CD4-positive, alpha-beta memory T cell (primary cell): Measurements from ENCODE around the gene TMEM222. TPM values are rescaled to one million over a fixed set of nuclear protein-coding genes. Genes with fewer than 3 reads are reported as not detected.
A peak's percentile ranks its signal among the peaks of the same experiment; 100 is the strongest.

Source experiments
- CTCF ChIA-PET: fragments of 350-600 bp; sonication (Branson Sonifier 250); formaldehyde crosslinking; loops from one replicate; lab custom pipeline; 2021; ENCODE audit warnings: inconsistent platforms; ENCODE audit not compliant: partially characterized antibody; lab: Charles Lee
- POLR2A ChIA-PET: fragments of 350-600 bp; sonication (Branson Sonifier 250); formaldehyde crosslinking; loops from one replicate; lab custom pipeline; 2021; ENCODE audit not compliant: partially characterized antibody; lab: Charles Lee
- DNase-seq, 5 donors: peaks; one replicate each; pipeline versions ENCODE4 v3.0.0 to v3.0.0-alpha.2; 2020 to 2022; ENCODE audit warnings: mixed read lengths in 1 of 5
- H3K27ac ChIP-seq: one replicate; pipeline ENCODE4 v1.7.0; 2013; ENCODE audit warnings: low read depth, low read length
- H3K27me3 ChIP-seq: 2 replicates; pipeline ENCODE4 v1.7.0; 2013; ENCODE audit warnings: mild to moderate bottlenecking, low read length, moderate library complexity; ENCODE audit not compliant: insufficient read depth
- H3K36me3 ChIP-seq: 2 replicates; pipeline ENCODE4 v1.7.0; 2013; ENCODE audit warnings: mild to moderate bottlenecking, low read length, moderate library complexity; ENCODE audit not compliant: insufficient read depth
- H3K4me1 ChIP-seq: 2 replicates; pipeline ENCODE4 v1.7.0; 2013; ENCODE audit warnings: mild to moderate bottlenecking, low read length, moderate library complexity; ENCODE audit not compliant: insufficient read depth
- H3K4me3 ChIP-seq, 2 donors: one replicate each; pipeline ENCODE4 v1.7.0; 2013; ENCODE audit warnings: low read length in 2 of 2, mild to moderate bottlenecking in 1 of 2
- H3K9me3 ChIP-seq, 2 donors: one replicate each; pipeline ENCODE4 v1.7.0; 2013; ENCODE audit warnings: low read length in 2 of 2, control low read depth in 1 of 2; ENCODE audit not compliant: control insufficient read depth in 1 of 2
- H3K27ac Mint-ChIP-seq, 7 donors: one replicate each; pipeline ENCODE4 v1.8.0; 2020 to 2021; ENCODE audit warnings: mixed read lengths in 7 of 7, mild to moderate bottlenecking in 6 of 7, inconsistent platforms in 3 of 7, moderate library complexity in 3 of 7
- H3K27me3 Mint-ChIP-seq, 2 donors: one replicate each; pipeline ENCODE4 v1.8.0; 2020 to 2021; ENCODE audit warnings: mixed read lengths in 2 of 2
- H3K36me3 Mint-ChIP-seq, 2 donors: one replicate each; pipeline ENCODE4 v1.8.0; 2020 to 2021; ENCODE audit warnings: mixed read lengths in 2 of 2, inconsistent platforms in 1 of 2, mild to moderate bottlenecking in 1 of 2
- H3K4me1 Mint-ChIP-seq, 4 donors: one replicate each; pipeline ENCODE4 v1.8.0; 2020 to 2021; ENCODE audit warnings: mixed read lengths in 4 of 4, mild to moderate bottlenecking in 1 of 4
- H3K4me3 Mint-ChIP-seq, 8 donors: one replicate each; pipeline ENCODE4 v1.8.0; 2020 to 2021; ENCODE audit warnings: mixed read lengths in 8 of 8, mild to moderate bottlenecking in 7 of 8, moderate library complexity in 6 of 8, inconsistent platforms in 3 of 8
- H3K9me3 Mint-ChIP-seq, 8 donors: one replicate each; pipeline ENCODE4 v1.8.0; 2020 to 2021; ENCODE audit warnings: mixed read lengths in 8 of 8, mild to moderate bottlenecking in 5 of 8, inconsistent platforms in 3 of 8, moderate library complexity in 1 of 8
- intact Hi-C: fragments of 100-400 bp; cut with micrococcal nuclease; formaldehyde crosslinking; loops from one replicate; pipeline ENCODE4 v1.15.1; 2023
- polyA plus RNA-seq, 2 donors: library from polyadenylated mRNA; unstranded; fragments of 300-500 nt; fragmentation: Illumina TruSeq; gene quantifications; one replicate each; pipeline ENCODE4 v1.2.3, GENCODE V29; 2021
- total RNA-seq, 2 experiments: library from RNA; stranded (reverse); gene quantifications; one replicate each; pipeline ENCODE4 v1.2.3, GENCODE V29; 2021

TMEM222 gene
- total and polyA plus RNA-seq, 4 experiments from 2014 or later = 44.4 to 80.9 (median 50.4) TPM

- no peak for DNase-seq
- peaks cover 20 to 56% (median 31%) of the 10 kb centered on the region in 4 donors for H3K4me1 Mint-ChIP-seq
- POLR2A ChIA-PET = no interaction called here
- peaks cover 8 to 42% of the 10 kb centered on the region in 2 donors for H3K36me3 Mint-ChIP-seq
- H3K27ac Mint-ChIP-seq = peak overlapping the region in 6 of 7 donors; percentile 50 to 96 (median 92)
- no peaks in the 10 kb centered on the region for H3K27me3 Mint-ChIP-seq
- Histone ChIP-seq H3K36me3 (peaks cover 29% of the 10 kb centered on the region), H3K4me1 (peaks cover 24% of the 10 kb centered on the region), H3K9me3 (no peaks in the 10 kb centered on the region), H3K27ac (no peak overlapping the region), H3K4me3 (no peak overlapping the region), H3K27me3 (no peaks in the 10 kb centered on the region)
- CTCF ChIA-PET = interaction anchor here (1.3 to 9.6 kb wide), 3 partner anchors 13 to 49 kb away, joined by 4 to 105 read pairs (median 5); no protein-coding TSS in a partner anchor
- H3K4me3 Mint-ChIP-seq = peak overlapping the region in 5 of 8 donors; percentile 33 to 71 (median 49)
- H3K9me3 Mint-ChIP-seq = peaks cover 0 to 2% (median 0%) of the 10 kb centered on the region in 8 donors
- intact Hi-C loops = no loop called here
These were observed 16.8 kb downstream of the TMEM222 start for GRCh38 chr1:27338751-27339150.

- no peak for DNase-seq
- intact Hi-C loops = no loop called here
- H3K9me3 ChIP-seq = no peaks in the 10 kb centered on the region
- ChIA-PET CTCF (interaction anchor here (1.3 to 9.6 kb wide), 3 partner anchors 13 to 48 kb away, joined by 4 to 105 read pairs (median 5); no protein-coding TSS in a partner anchor), POLR2A (interaction anchor here (8.3 kb wide), 1 partner anchor 17 kb away, joined by 202 read pairs; no protein-coding TSS in a partner anchor)
- peaks cover 28% of the 10 kb centered on the region for H3K4me1 ChIP-seq
- H3K27ac Mint-ChIP-seq = peak overlapping the region; percentile 50 to 96 (median 92)
- no peak overlapping the region for H3K27ac ChIP-seq
- H3K36me3 Mint-ChIP-seq = peaks cover 6 to 41% of the 10 kb centered on the region in 2 donors
- no peaks in the 10 kb centered on the region for H3K27me3 Mint-ChIP-seq
- H3K4me3 Mint-ChIP-seq = peak overlapping the region in 5 of 8 donors; percentile 23 to 71 (median 54)
- no peaks in the 10 kb centered on the region for H3K27me3 ChIP-seq
- H3K4me1 Mint-ChIP-seq = peaks cover 23 to 56% (median 33%) of the 10 kb centered on the region in 4 donors
- no peak overlapping the region for H3K4me3 ChIP-seq
- H3K36me3 ChIP-seq = peaks cover 25% of the 10 kb centered on the region
- peaks cover 0 to 2% (median 0%) of the 10 kb centered on the region in 8 donors for H3K9me3 Mint-ChIP-seq
These were observed 17.2 kb downstream of the TMEM222 start for GRCh38 chr1:27339213-27339612.

- ChIA-PET POLR2A (interaction anchor here (1.4 to 8.3 kb wide), 7 partner anchors 9 to 149 kb away, joined by 4 to 202 read pairs (median 18); partner anchors contain the start of genes MAP3K6, TMEM222 and WASF2), CTCF (interaction anchor here (0.6 to 9.6 kb wide), 13 partner anchors 8 to 321 kb away, joined by 3 to 105 read pairs (median 4); no protein-coding TSS in a partner anchor)
- Mint-ChIP-seq H3K9me3 (no peaks in the 10 kb centered on the region), H3K4me3 (peak within 1 kb of the TSS; percentile 90 to 99 (median 97)), H3K27ac (peak within 1 kb of the TSS; percentile 92 to 96 (median 95)), H3K27me3 (no peaks in the 10 kb centered on the region), H3K36me3 (peaks cover 8 to 38% of the 10 kb centered on the region in 2 donors), H3K4me1 (peaks cover 30 to 68% (median 47%) of the 10 kb centered on the region in 4 donors)
- Histone ChIP-seq H3K27ac (peak within 1 kb of the TSS; percentile 80), H3K4me3 (peak within 1 kb of the TSS; percentile 82 to 94), H3K9me3 (no peaks in the 10 kb centered on the region), H3K27me3 (no peaks in the 10 kb centered on the region), H3K4me1 (peaks cover 48% of the 10 kb centered on the region), H3K36me3 (peaks cover 17% of the 10 kb centered on the region)
- intact Hi-C loops = loop anchor here (1.0 kb wide), 2 partner anchors 8 to 19 kb away; partner anchors contain the start of gene TMEM222
- DNase-seq = peak; percentile 63 to 77 (median 69)
These were observed 19.7 kb downstream of the TMEM222 start, which contains the start of gene SYTL1 for GRCh38 chr1:27341525-27342252. Gene SYTL1 (plus strand): TSS chr1:27342022. CDS start chr1:27345335, 3,313 bp downstream.

- peak in 1 of 5 donors; percentile 36 for DNase-seq
- Mint-ChIP-seq H3K36me3 (peaks cover 12 to 40% of the 10 kb centered on the region in 2 donors), H3K27ac (peak overlapping the region; percentile 92 to 96 (median 95)), H3K9me3 (no peaks in the 10 kb centered on the region), H3K27me3 (no peaks in the 10 kb centered on the region), H3K4me1 (peaks cover 31 to 68% (median 48%) of the 10 kb centered on the region in 4 donors), H3K4me3 (peak overlapping the region; percentile 90 to 99 (median 97))
- H3K9me3 ChIP-seq = no peaks in the 10 kb centered on the region
- peak overlapping the region; percentile 80 for H3K27ac ChIP-seq
- peaks cover 54% of the 10 kb centered on the region for H3K4me1 ChIP-seq
- POLR2A ChIA-PET = interaction anchor here (1.1 to 8.3 kb wide), 8 partner anchors 10 to 320 kb away, joined by 3 to 202 read pairs (median 12); partner anchors contain the start of genes MAP3K6, TMEM222 and WASF2
- CTCF ChIA-PET = interaction anchor here (0.7 to 9.6 kb wide), 11 partner anchors 10 to 320 kb away, joined by 3 to 105 read pairs (median 4); no protein-coding TSS in a partner anchor
- no peaks in the 10 kb centered on the region for H3K27me3 ChIP-seq
- peak overlapping the region; percentile 82 to 94 for H3K4me3 ChIP-seq
- intact Hi-C loops = loop anchor here (1.0 kb wide), 1 partner anchor 20 kb away; the partner anchor contains the start of gene TMEM222
- H3K36me3 ChIP-seq = peaks cover 15% of the 10 kb centered on the region
These were observed 20.4 kb downstream of the TMEM222 start for GRCh38 chr1:27342391-27342777.

- peak overlapping the region; percentile 92 to 96 (median 95) for H3K27ac Mint-ChIP-seq
- Histone ChIP-seq H3K36me3 (peaks cover 15% of the 10 kb centered on the region), H3K4me3 (peak overlapping the region; percentile 82 to 94), H3K27me3 (no peaks in the 10 kb centered on the region), H3K27ac (peak overlapping the region; percentile 80), H3K9me3 (no peaks in the 10 kb centered on the region), H3K4me1 (peaks cover 55% of the 10 kb centered on the region)
- H3K4me3 Mint-ChIP-seq = peak overlapping the region; percentile 90 to 99 (median 97)
- POLR2A ChIA-PET = interaction anchor here (0.9 to 8.3 kb wide), 8 partner anchors 10 to 598 kb away, joined by 3 to 202 read pairs (median 16); partner anchors contain the start of genes MAP3K6, TMEM222 and WASF2
- H3K27me3 Mint-ChIP-seq = no peaks in the 10 kb centered on the region
- H3K9me3 Mint-ChIP-seq = no peaks in the 10 kb centered on the region
- CTCF ChIA-PET = interaction anchor here (0.6 to 9.6 kb wide), 14 partner anchors 10 to 235 kb away, joined by 3 to 105 read pairs (median 4); no protein-coding TSS in a partner anchor
- peak; percentile 84 to 95 (median 89) for DNase-seq
- H3K4me1 Mint-ChIP-seq = peaks cover 33 to 68% (median 51%) of the 10 kb centered on the region in 4 donors
- H3K36me3 Mint-ChIP-seq = peaks cover 15 to 44% of the 10 kb centered on the region in 2 donors
- intact Hi-C loops = loop anchor here (1.0 kb wide), 2 partner anchors 14 to 21 kb away; partner anchors contain the start of gene TMEM222
These were observed 21.0 kb downstream of the TMEM222 start for GRCh38 chr1:27342778-27343638.

GRCh38 chr1:27343639-27344025, 21.7 kb downstream of the TMEM222 start:
- peaks cover 55% of the 10 kb centered on the region for H3K4me1 ChIP-seq
- H3K9me3 Mint-ChIP-seq = no peaks in the 10 kb centered on the region
- intact Hi-C loops = loop anchor here (1.0 kb wide), 1 partner anchor 14 kb away; no protein-coding TSS in a partner anchor

More at GRCh38 chr1:27343639-27344025, 21.7 kb downstream of the TMEM222 start:
- Histone ChIP-seq H3K36me3 (peaks cover 15% of the 10 kb centered on the region), H3K9me3 (no peaks in the 10 kb centered on the region), H3K27me3 (no peaks in the 10 kb centered on the region), H3K4me3 (peak overlapping the region; percentile 1 to 82), H3K27ac (peak overlapping the region; percentile 80)
- Mint-ChIP-seq H3K27me3 (no peaks in the 10 kb centered on the region), H3K4me3 (peak overlapping the region; percentile 90 to 99 (median 97)), H3K36me3 (peaks cover 16 to 45% of the 10 kb centered on the region in 2 donors), H3K27ac (peak overlapping the region; percentile 92 to 96 (median 95)), H3K4me1 (peaks cover 33 to 68% (median 51%) of the 10 kb centered on the region in 4 donors)
- ChIA-PET CTCF (interaction anchor here (0.6 to 9.6 kb wide), 8 partner anchors 11 to 236 kb away, joined by 3 to 105 read pairs (median 4); no protein-coding TSS in a partner anchor), POLR2A (interaction anchor here (0.8 to 8.3 kb wide), 6 partner anchors 11 to 599 kb away, joined by 3 to 202 read pairs (median 10); partner anchors contain the start of genes MAP3K6 and TMEM222)
- DNase-seq = no peak
